Heart right ventricle (tissue), 16 donors: ENCODE results near the gene C9orf153. TPM values are rescaled to one million over a fixed set of nuclear protein-coding genes. Genes with fewer than 3 reads are reported as not detected.

Experiments used
- ATAC-seq, 8 donors: fragments of 200-7000 bp; cut with Tn5 transposase; one replicate each; pipeline ENCODE4 v1.9.1; 2020; ENCODE audit warnings: mild to moderate bottlenecking in 8 of 8, moderate library complexity in 8 of 8, moderate number of reproducible peaks in 1 of 8
- DNase-seq, 2 donors: peaks; one replicate each; pipeline ENCODE4 v3.0.0-alpha.2; 2020
- H3K27ac ChIP-seq, 10 donors: fragments of 200-600 bp; sonication (generic) in 2 of 10; one replicate each; pipeline versions ENCODE4 v1.5.0 to v1.8.0; 2020 to 2022; ENCODE audit warnings: mild to moderate bottlenecking in 3 of 10
- H3K27me3 ChIP-seq, 7 donors: fragments of 200-600 bp; one replicate each; pipeline ENCODE4 v1.8.0; 2021 to 2022; ENCODE audit warnings: mild to moderate bottlenecking in 2 of 7
- H3K36me3 ChIP-seq, 9 donors: fragments of 200-600 bp; sonication (generic) in 1 of 9; one replicate each; pipeline versions ENCODE4 v1.5.0 to v1.8.0; 2020 to 2022; ENCODE audit warnings: mild to moderate bottlenecking in 2 of 9
- H3K4me1 ChIP-seq, 9 donors: fragments of 200-600 bp; sonication (generic) in 1 of 9; one replicate each; pipeline versions ENCODE4 v1.5.0 to v1.8.0; 2020 to 2022; ENCODE audit warnings: mild to moderate bottlenecking in 4 of 9
- H3K4me3 ChIP-seq, 10 donors: fragments of 200-600 bp; sonication (generic) in 2 of 10; one replicate each; pipeline versions ENCODE4 v1.5.0 to v1.8.0; 2020 to 2022; ENCODE audit warnings: mild to moderate bottlenecking in 7 of 10, moderate library complexity in 2 of 10
- H3K9me3 ChIP-seq, 11 donors: fragments of 200-600 bp in 10 of 11; sonication (generic) in 2 of 11; one replicate each; pipeline versions ENCODE4 v1.5.0 to v1.8.0; 2013 to 2022; ENCODE audit warnings: mild to moderate bottlenecking in 2 of 11, control low read depth in 1 of 11, moderate library complexity in 1 of 11
- CTCF ChIP-seq, 9 donors: fragments of 200-600 bp; sonication (generic) in 2 of 9; IDR thresholded peaks; one replicate each; pipeline versions ENCODE4 v1.5.0 to v1.8.0; 2021 to 2022; ENCODE audit warnings: antibody characterized with exemption in 9 of 9, mild to moderate bottlenecking in 5 of 9, moderate library complexity in 1 of 9
- WGBS, 2 donors: extraction: QIAGEN DNeasy Blood & Tissue Kit; methylation state at CpG; one replicate each; pipeline ENCODE4 v1.1.7; 2013; ENCODE audit warnings: inconsistent platforms in 1 of 2; 5-methylcytosine and 5-hydroxymethylcytosine counted together
- intact Hi-C, 10 donors: fragments of 100-400 bp; cut with DNase I; formaldehyde crosslinking; loops; one replicate each; pipeline versions ENCODE4 v1.11.1 to v1.14.2; 2022
- polyA plus RNA-seq, 2 donors: library from polyadenylated mRNA; stranded (reverse); fragments of 200-250 nt; gene quantifications; one replicate each; pipeline ENCODE4 v1.2.3, GENCODE V29; 2013
- total RNA-seq, 10 donors: library from RNA; stranded (reverse); fragmentation: NEBNext Ultra II Directional in 3 of 10; extraction: Animal tissue kit (Norgen Biotek cat#: 25700) in 3 of 10; gene quantifications; one replicate each; pipeline versions ENCODE4 v1.2.1 to v1.2.4, GENCODE V29; 2021 to 2023
- donor health status: Arrhythmogenic right ventricular cardiomyopathy.
- donor health status: ischemic (EF 13 %, LVEDD 7.1; RV severe dilation, severe dysfunction).
- donor health status: healthy with polysubstance abuse.
- donor health status: DM: no; HTN: yes; CAD: no.
- donor health status: DM: no; HTN: no; CAD: no.
- donor health status: ischemic (EF 25% LVEDD 6.9; RV normal size, moderate dysfunction).
- donor health status: ischemic (EF 25% LVEDD 5.7; RV mildly dilated, moderate dysfunction).
- donor health status: healthy.
- donor health status: DM: yes; HTN: yes; CAD: no.
- donor health status: Ischemic cardiomyopathy.
- donor health status: ischemic (EF 35%, LVEDD 5.7; RV mildly dilated, moderate dysfunction).
- donor health status: nonischemic (EF 11% LVEDD 7.7; RV severe dilation, severe dysfunction).
- donor health status: DM: yes; HTN: yes; CAD: no.
- donor health status: PGD.
- donor health status: ischemic (EF 29% LVEDD 5.4; RV normal size, mild dysfunction).
- donor health status: nonischemic (EF 23%, LVEDD 6.1; RV moderate dilation, normal function).

C9orf153 gene
- total and polyA plus RNA-seq, 12 donors: 0.06 to 0.72 (median 0.34) TPM; not detected in 2

DNA sequence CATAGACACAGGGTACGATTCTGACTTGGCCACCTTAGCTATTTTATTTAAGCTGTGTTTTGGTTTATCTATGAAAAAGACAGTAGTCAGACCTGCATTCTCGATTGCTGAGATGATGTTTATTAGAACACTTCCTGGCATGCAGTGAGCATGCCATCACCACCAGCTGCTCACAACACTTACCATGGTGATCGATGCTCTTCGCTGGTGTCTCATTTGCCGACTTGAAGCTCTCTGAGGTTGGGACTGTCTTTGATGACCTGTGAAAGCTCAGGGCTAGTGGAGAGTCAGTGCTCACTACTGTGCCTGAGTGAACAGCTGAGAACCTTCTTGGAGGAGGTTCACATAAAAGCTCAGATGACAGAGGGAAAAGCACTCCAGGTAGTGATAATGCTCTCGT is 4.4 kb upstream of the C9orf153 start:
- no peaks in the 10 kb centered on the region for H3K27me3 ChIP-seq
- ATAC-seq (no peak), DNase-seq (no peak)
- intact Hi-C loops: no loop called here
- no peaks in the 10 kb centered on the region for H3K9me3 ChIP-seq
- 91 to 93% methylated on average over 6 of the region's 6 CpGs for WGBS, 2 donors
- peaks cover 0 to 74% (median 9%) of the 10 kb centered on the region in 9 donors for H3K36me3 ChIP-seq
- H3K4me3 ChIP-seq: no peak overlapping the region
- TF ChIP-seq CTCF (IDR thresholded peaks at IDR 0.05): no peak
- H3K4me1 ChIP-seq: peaks cover 0 to 16% (median 0%) of the 10 kb centered on the region in 9 donors
- no peak overlapping the region for H3K27ac ChIP-seq

DNA sequence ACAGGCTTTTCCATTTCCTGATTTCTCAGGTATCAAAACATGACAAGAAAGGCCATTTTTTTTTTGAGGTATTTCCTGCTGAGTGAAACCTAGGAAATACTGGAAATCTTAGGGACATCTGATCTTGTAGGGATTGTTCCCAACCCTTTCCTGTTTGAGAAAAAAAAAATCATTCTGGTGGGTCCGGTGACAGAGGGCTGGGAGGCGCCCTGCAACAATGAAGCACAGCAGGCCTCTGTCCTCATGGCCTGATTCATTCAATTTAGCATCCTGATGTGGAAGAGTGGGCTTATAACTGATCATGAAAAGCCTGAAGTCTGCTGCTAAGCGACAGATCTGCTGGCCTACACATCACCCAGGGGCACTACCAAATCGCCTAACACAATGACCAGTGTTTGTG is 3.0 kb upstream of the C9orf153 start:
- Histone ChIP-seq H3K27me3 (no peaks in the 10 kb centered on the region), H3K36me3 (peaks cover 0 to 63% (median 5%) of the 10 kb centered on the region in 9 donors), H3K4me1 (peaks cover 0 to 16% (median 0%) of the 10 kb centered on the region in 9 donors), H3K27ac (peak overlapping the region in 1 of 10 donors; percentile 7), H3K4me3 (no peak overlapping the region), H3K9me3 (no peaks in the 10 kb centered on the region)
- peak in 6 of 8 donors; percentile 44 to 70 (median 56) for ATAC-seq
- intact Hi-C loops: no loop called here
- DNase-seq: no peak
- WGBS, 2 donors: 72 to 82% methylated on average over 4 of the region's 4 CpGs
- TF ChIP-seq CTCF (IDR thresholded peaks at IDR 0.05): no peak

DNA sequence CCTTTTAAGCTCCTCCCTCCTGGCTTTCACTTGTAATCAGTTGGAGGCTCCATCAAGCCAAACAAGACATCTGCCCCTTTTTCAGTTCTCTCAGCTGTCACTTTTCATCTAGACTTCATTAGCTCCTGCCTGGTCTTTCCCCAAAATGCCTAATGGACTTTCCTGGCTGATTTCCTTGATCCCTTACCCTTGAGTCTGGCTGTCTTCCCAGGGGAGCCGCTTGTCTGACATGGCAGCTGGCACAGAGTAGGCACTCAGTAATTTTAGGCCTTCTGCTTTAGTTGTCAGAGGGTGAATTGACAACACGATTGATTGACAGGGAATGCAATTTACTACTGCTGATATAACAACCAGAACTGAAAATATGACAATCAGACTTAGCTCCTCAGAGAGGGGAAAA is 2.1 kb downstream of the C9orf153 start:
- no peak for TF ChIP-seq CTCF (IDR thresholded peaks at IDR 0.05)
- no peak overlapping the region for H3K4me3 ChIP-seq
- 44 to 59% methylated on average over 2 of the region's 2 CpGs for WGBS, 2 donors
- no peak overlapping the region for H3K27ac ChIP-seq
- H3K9me3 ChIP-seq: peaks cover 0 to 13% (median 0%) of the 10 kb centered on the region in 11 donors
- H3K36me3 ChIP-seq: peaks cover 0 to 15% (median 0%) of the 10 kb centered on the region in 9 donors
- no peaks in the 10 kb centered on the region for H3K27me3 ChIP-seq
- peak in 5 of 8 donors; percentile 39 to 70 (median 64) for ATAC-seq
- peaks cover 0 to 7% (median 0%) of the 10 kb centered on the region in 9 donors for H3K4me1 ChIP-seq
- intact Hi-C loops: loop anchor here in 1 of 10 donors (10.0 kb wide), 1 partner anchor 63 kb away; no protein-coding TSS in a partner anchor
- DNase-seq: no peak

GRCh38 chr9:86256653-86257052 is 2.8 kb downstream of the C9orf153 start:
- WGBS, 2 donors: 78 to 79% methylated on average over 3 of the region's 3 CpGs
- H3K27ac ChIP-seq: no peak overlapping the region
- intact Hi-C loops: loop anchor here in 1 of 10 donors (10.0 kb wide), 1 partner anchor 62 kb away; no protein-coding TSS in a partner anchor
- no peak for TF ChIP-seq CTCF (IDR thresholded peaks at IDR 0.05)
- ATAC-seq (no peak), DNase-seq (no peak)
- H3K4me1 ChIP-seq: peaks cover 0 to 7% (median 0%) of the 10 kb centered on the region in 9 donors
- H3K27me3 ChIP-seq: no peaks in the 10 kb centered on the region
- H3K4me3 ChIP-seq: no peak overlapping the region
- H3K36me3 ChIP-seq: peaks cover 0 to 13% (median 0%) of the 10 kb centered on the region in 9 donors
- peaks cover 0 to 15% (median 0%) of the 10 kb centered on the region in 11 donors for H3K9me3 ChIP-seq
